HepG2 (cell line): ENCODE measurements around the gene PRR29. TPM values are rescaled to one million over a fixed set of nuclear protein-coding genes. Genes with fewer than 3 reads are reported as not detected.

ENCODE experiments used
- CREB1 ChIP-seq, 2 experiments: fragments of 450-650 bp in 1 of 2; IDR thresholded peaks; 2 replicates each; pipeline ENCODE4 v1.6.1; 2016 to 2017; ENCODE audit warnings: control low read depth in 1 of 2, mild to moderate bottlenecking in 1 of 2, missing compliant biosample characterization in 1 of 2, missing genetic modification characterization in 1 of 2
- E2F1 ChIP-seq: sonication (generic); formaldehyde crosslinking; IDR thresholded peaks from 2 replicates; pipeline ENCODE4 v1.5.0; 2020; ENCODE audit warnings: missing genetic modification reagents
- GATAD2A ChIP-seq: IDR thresholded peaks from 2 replicates; pipeline ENCODE4 v1.6.1; 2016
- HOXA3 ChIP-seq: sonication (generic); formaldehyde crosslinking; IDR thresholded peaks from 2 replicates; pipeline ENCODE4 v1.5.0; 2020; ENCODE audit warnings: missing genetic modification reagents
- KDM1A ChIP-seq: IDR thresholded peaks from 2 replicates; pipeline ENCODE4 v1.6.1; 2016; ENCODE audit warnings: missing compliant biosample characterization
- MEIS1 ChIP-seq: sonication (generic); formaldehyde crosslinking; IDR thresholded peaks from 2 replicates; pipeline ENCODE4 v1.9.0; 2021; ENCODE audit warnings: mild to moderate bottlenecking, missing genetic modification reagents, moderate library complexity, borderline replicate concordance
- NCOA1 ChIP-seq: sonication (generic); formaldehyde crosslinking; IDR thresholded peaks from 2 replicates; pipeline ENCODE4 v1.9.0; 2021; ENCODE audit warnings: missing genetic modification reagents
- SALL2 ChIP-seq: sonication (generic); formaldehyde crosslinking; IDR thresholded peaks from 2 replicates; pipeline ENCODE4 v1.8.1; 2023; ENCODE audit warnings: mild to moderate bottlenecking, missing genetic modification reagents, inconsistent platforms
- TEAD3 ChIP-seq: optimal IDR thresholded peaks from 2 replicates; pipeline ENCODE3; 2016; ENCODE audit warnings: borderline replicate concordance
- ZBTB33 ChIP-seq: sonication (generic); formaldehyde crosslinking; IDR thresholded peaks from 2 replicates; pipeline ENCODE4 v1.4.0; 2020; ENCODE audit warnings: missing genetic modification reagents
- ZC3H4 ChIP-seq: sonication (generic); formaldehyde crosslinking; IDR thresholded peaks from 2 replicates; pipeline ENCODE4 v1.4.0; 2020; ENCODE audit warnings: missing genetic modification reagents, borderline replicate concordance
- ZFY ChIP-seq: sonication (generic); formaldehyde crosslinking; IDR thresholded peaks from 2 replicates; pipeline ENCODE4 v1.4.0; 2020; ENCODE audit warnings: missing genetic modification reagents
- ZNF460 ChIP-seq: sonication (generic); formaldehyde crosslinking; IDR thresholded peaks from 2 replicates; pipeline ENCODE4 v1.5.1; 2020; ENCODE audit warnings: missing genetic modification reagents, mild to moderate bottlenecking, borderline replicate concordance
- ZNF670 ChIP-seq: sonication (generic); formaldehyde crosslinking; IDR thresholded peaks from 2 replicates; pipeline ENCODE4 v1.8.0; 2022; ENCODE audit warnings: mild to moderate bottlenecking, missing genetic modification reagents, borderline replicate concordance
- ZSCAN12 ChIP-seq: sonication (generic); formaldehyde crosslinking; IDR thresholded peaks from 2 replicates; pipeline ENCODE4 v1.9.0; 2021; ENCODE audit warnings: mild to moderate bottlenecking, missing genetic modification reagents
- polyA plus RNA-seq, 8 experiments: library from polyadenylated mRNA; depleted of rRNA in 3 of 8; stranded (reverse) in 7 of 8; unstranded in 1 of 8; fragments of >200 nt; fragmentation: Illumina TruSeq in 4 of 8; extraction: Trizol in 4 of 8; gene quantifications; 2 replicates each; pipeline versions ENCODE4 v1.2.1 to v1.2.3, GENCODE V29; 2011 to 2016; ENCODE audit warnings: low read depth in 4 of 8, missing spikeins in 1 of 8, mixed read lengths in 1 of 8; ENCODE audit not compliant: insufficient read depth in 1 of 8
- total RNA-seq, 5 experiments: library from RNA; depleted of rRNA; stranded (reverse); fragments of >200 nt; fragmentation: Illumina TruSeq; extraction: Trizol; gene quantifications; 2 replicates each; pipeline ENCODE4 v1.2.3, GENCODE V29; 2016; ENCODE audit warnings: low read depth in 1 of 5
- TF ChIP-seq, protein P1 (sequence below): sonication (generic); formaldehyde crosslinking; IDR thresholded peaks from 2 replicates; pipeline ENCODE4 v1.9.0; 2022; ENCODE audit warnings: missing genetic modification reagents, mild to moderate bottlenecking, borderline replicate concordance
- TF ChIP-seq, protein P2 (sequence below): sonication (generic); formaldehyde crosslinking; IDR thresholded peaks from 2 replicates; pipeline ENCODE4 v1.8.1; 2023; ENCODE audit warnings: missing genetic modification reagents, mild to moderate bottlenecking, borderline replicate concordance
- TF ChIP-seq, protein P3 (sequence below): sonication (generic); formaldehyde crosslinking; IDR thresholded peaks from 2 replicates; pipeline ENCODE4 v1.4.0; 2020; ENCODE audit warnings: mild to moderate bottlenecking, missing genetic modification reagents

PRR29 gene
- total and polyA plus RNA-seq, 2 of the 13 experiments (the other 11 are each of a cell fraction or from before 2014, with no cell fraction given) = 0.07 to 0.20 TPM

DNA sequence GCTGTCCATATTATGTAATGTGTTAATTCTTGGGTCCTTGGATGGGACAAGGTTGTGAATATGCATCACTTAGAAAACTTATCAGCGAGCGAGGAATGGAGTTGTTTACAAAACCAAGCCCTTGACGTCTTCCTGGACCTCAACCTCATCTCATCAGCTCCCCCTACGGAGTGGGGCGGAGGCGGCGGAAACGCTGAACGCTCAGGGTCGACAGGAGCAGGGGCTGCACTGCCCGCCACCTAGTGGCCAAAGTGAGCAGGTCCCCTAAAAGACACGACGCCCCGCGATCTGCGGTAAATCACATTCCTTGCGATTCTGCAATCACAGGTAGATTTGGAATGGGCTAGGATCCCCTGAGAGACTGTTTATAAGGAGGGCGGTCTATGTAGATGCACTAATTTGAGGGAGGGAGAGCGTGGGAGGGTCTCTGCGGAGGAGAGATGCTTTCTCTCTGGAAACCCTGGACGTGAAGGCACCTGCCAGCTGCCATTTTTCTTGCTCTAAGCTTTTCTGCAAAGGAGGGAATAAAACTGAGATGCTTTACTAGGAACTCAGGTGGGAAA, 27.7 kb downstream of the PRR29 start (continued):
- peak; percentile 80 for TF ChIP-seq GATAD2A (CRISPR knock-in tag)
- peak; percentile 79 for TF ChIP-seq ZBTB33 (CRISPR knock-in tag)
- TF ChIP-seq KDM1A = peak; percentile 78; the same call in 1 of the 2 replicates
- TF ChIP-seq SALL2 = peak; percentile 31; the same call in 1 of the 2 replicates
- TF ChIP-seq, protein P1, sequence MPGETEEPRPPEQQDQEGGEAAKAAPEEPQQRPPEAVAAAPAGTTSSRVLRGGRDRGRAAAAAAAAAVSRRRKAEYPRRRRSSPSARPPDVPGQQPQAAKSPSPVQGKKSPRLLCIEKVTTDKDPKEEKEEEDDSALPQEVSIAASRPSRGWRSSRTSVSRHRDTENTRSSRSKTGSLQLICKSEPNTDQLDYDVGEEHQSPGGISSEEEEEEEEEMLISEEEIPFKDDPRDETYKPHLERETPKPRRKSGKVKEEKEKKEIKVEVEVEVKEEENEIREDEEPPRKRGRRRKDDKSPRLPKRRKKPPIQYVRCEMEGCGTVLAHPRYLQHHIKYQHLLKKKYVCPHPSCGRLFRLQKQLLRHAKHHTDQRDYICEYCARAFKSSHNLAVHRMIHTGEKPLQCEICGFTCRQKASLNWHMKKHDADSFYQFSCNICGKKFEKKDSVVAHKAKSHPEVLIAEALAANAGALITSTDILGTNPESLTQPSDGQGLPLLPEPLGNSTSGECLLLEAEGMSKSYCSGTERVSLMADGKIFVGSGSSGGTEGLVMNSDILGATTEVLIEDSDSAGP (CRISPR knock-in tag) = peak; percentile 84
- TF ChIP-seq ZC3H4 (CRISPR knock-in tag) = no peak
- no peak for TF ChIP-seq CREB1 (IDR thresholded peaks at IDR 0.05)
- TF ChIP-seq CREB1 (CRISPR knock-in tag; IDR thresholded peaks at IDR 0.05) = no peak
- no peak for TF ChIP-seq MEIS1 (CRISPR knock-in tag)
- no peak for TF ChIP-seq E2F1 (CRISPR knock-in tag)
- peak; percentile 54; the same call in 1 of the 2 replicates for TF ChIP-seq NCOA1 (CRISPR knock-in tag)
- no peak for TF ChIP-seq ZNF670 (CRISPR knock-in tag)
- TF ChIP-seq, protein P2, sequence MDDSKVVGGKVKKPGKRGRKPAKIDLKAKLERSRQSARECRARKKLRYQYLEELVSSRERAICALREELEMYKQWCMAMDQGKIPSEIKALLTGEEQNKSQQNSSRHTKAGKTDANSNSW (CRISPR knock-in tag) = peak; percentile 70; the same call in 1 of the 2 replicates
- TF ChIP-seq, protein P3, sequence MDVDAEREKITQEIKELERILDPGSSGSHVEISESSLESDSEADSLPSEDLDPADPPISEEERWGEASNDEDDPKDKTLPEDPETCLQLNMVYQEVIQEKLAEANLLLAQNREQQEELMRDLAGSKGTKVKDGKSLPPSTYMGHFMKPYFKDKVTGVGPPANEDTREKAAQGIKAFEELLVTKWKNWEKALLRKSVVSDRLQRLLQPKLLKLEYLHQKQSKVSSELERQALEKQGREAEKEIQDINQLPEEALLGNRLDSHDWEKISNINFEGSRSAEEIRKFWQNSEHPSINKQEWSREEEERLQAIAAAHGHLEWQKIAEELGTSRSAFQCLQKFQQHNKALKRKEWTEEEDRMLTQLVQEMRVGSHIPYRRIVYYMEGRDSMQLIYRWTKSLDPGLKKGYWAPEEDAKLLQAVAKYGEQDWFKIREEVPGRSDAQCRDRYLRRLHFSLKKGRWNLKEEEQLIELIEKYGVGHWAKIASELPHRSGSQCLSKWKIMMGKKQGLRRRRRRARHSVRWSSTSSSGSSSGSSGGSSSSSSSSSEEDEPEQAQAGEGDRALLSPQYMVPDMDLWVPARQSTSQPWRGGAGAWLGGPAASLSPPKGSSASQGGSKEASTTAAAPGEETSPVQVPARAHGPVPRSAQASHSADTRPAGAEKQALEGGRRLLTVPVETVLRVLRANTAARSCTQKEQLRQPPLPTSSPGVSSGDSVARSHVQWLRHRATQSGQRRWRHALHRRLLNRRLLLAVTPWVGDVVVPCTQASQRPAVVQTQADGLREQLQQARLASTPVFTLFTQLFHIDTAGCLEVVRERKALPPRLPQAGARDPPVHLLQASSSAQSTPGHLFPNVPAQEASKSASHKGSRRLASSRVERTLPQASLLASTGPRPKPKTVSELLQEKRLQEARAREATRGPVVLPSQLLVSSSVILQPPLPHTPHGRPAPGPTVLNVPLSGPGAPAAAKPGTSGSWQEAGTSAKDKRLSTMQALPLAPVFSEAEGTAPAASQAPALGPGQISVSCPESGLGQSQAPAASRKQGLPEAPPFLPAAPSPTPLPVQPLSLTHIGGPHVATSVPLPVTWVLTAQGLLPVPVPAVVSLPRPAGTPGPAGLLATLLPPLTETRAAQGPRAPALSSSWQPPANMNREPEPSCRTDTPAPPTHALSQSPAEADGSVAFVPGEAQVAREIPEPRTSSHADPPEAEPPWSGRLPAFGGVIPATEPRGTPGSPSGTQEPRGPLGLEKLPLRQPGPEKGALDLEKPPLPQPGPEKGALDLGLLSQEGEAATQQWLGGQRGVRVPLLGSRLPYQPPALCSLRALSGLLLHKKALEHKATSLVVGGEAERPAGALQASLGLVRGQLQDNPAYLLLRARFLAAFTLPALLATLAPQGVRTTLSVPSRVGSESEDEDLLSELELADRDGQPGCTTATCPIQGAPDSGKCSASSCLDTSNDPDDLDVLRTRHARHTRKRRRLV (CRISPR knock-in tag) = no peak
- TF ChIP-seq ZNF460 (CRISPR knock-in tag) = no peak
- no peak for TF ChIP-seq ZFY (CRISPR knock-in tag)
- TF ChIP-seq TEAD3 (CRISPR knock-in tag) = peak; percentile 87
- TF ChIP-seq HOXA3 (CRISPR knock-in tag) = peak; percentile 86; the same call in 1 of the 2 replicates
- no peak for TF ChIP-seq ZSCAN12
